WTC11 (cell line): Measurements from ENCODE around the gene MEP1A. TPM values are rescaled to one million over a fixed set of nuclear protein-coding genes. Genes with fewer than 3 reads are reported as not detected.

ENCODE experiments used
- ATAC-seq: fragments of 200-7000 bp; cut with Tn5 transposase; 2 replicates; pipeline ENCODE4 v1.10.0; 2021; ENCODE audit warnings: mild to moderate bottlenecking, moderate library complexity
- CTCF ChIA-PET: fragments of 300-600 bp; sonication (Branson Sonifier 250); formaldehyde crosslinking; loops from one replicate; lab custom pipeline; 2021; ENCODE audit warnings: antibody characterized with exemption; lab: Charles Lee
- POLR2A ChIA-PET: fragments of 350-600 bp; sonication (Branson Sonifier 250); formaldehyde crosslinking; loops from one replicate; lab custom pipeline; 2021; ENCODE audit warnings: antibody characterized with exemption; lab: Charles Lee
- DNase-seq: peaks from one replicate; pipeline ENCODE4 v3.0.0; 2021; ENCODE audit warnings: low spot score
- H3K27ac Mint-ChIP-seq: 2 replicates; pipeline ENCODE4 v1.8.0; 2021; ENCODE audit warnings: mixed read lengths
- H3K27me3 Mint-ChIP-seq: 2 replicates; pipeline ENCODE4 v1.8.0; 2021; ENCODE audit warnings: low read depth, mild to moderate bottlenecking, moderate library complexity, mixed read lengths
- H3K36me3 Mint-ChIP-seq: 2 replicates; pipeline ENCODE4 v1.8.0; 2021; ENCODE audit warnings: mixed read lengths
- H3K4me1 Mint-ChIP-seq: 2 replicates; pipeline ENCODE4 v1.8.0; 2022; ENCODE audit warnings: mixed read lengths
- H3K4me3 Mint-ChIP-seq: 2 replicates; pipeline ENCODE4 v1.8.0; 2021; ENCODE audit warnings: mild to moderate bottlenecking, moderate library complexity, mixed read lengths
- H3K9me3 Mint-ChIP-seq: 2 replicates; pipeline ENCODE4 v1.8.0; 2021; ENCODE audit warnings: mixed read lengths
- ATF1 ChIP-seq: sonication (generic); formaldehyde crosslinking; IDR thresholded peaks from 2 replicates; pipeline ENCODE4 v1.8.1; 2023; ENCODE audit warnings: mild to moderate bottlenecking, moderate library complexity, missing genetic modification reagents
- GTF2I ChIP-seq: fragments of 250-450 bp; sonication (Bioruptor Pico); conservative IDR thresholded peaks from 2 replicates; pipeline ENCODE4 v1.4.0; 2021; ENCODE audit warnings: mild to moderate bottlenecking
- JAZF1 ChIP-seq: fragments of 250-450 bp; sonication (Bioruptor Pico); IDR thresholded peaks from 2 replicates; pipeline ENCODE4 v1.9.0; 2021; ENCODE audit warnings: moderate library complexity, mild to moderate bottlenecking, inconsistent platforms
- NR1H2 ChIP-seq: sonication (generic); formaldehyde crosslinking; IDR thresholded peaks from 2 replicates; pipeline ENCODE4 v1.9.0; 2021; ENCODE audit warnings: mild to moderate bottlenecking, moderate library complexity, missing genetic modification reagents
- NR3C1 ChIP-seq: sonication (generic); formaldehyde crosslinking; conservative IDR thresholded peaks from 2 replicates; pipeline ENCODE4 v1.8.1; 2023; ENCODE audit warnings: low read depth, mild to moderate bottlenecking, missing genetic modification reagents
- RORB ChIP-seq: fragments of 250-450 bp; sonication (Bioruptor Pico); IDR thresholded peaks from 2 replicates; pipeline ENCODE4 v1.9.0; 2021; ENCODE audit warnings: mild to moderate bottlenecking
- SMAD4 ChIP-seq: sonication (generic); formaldehyde crosslinking; IDR thresholded peaks from 2 replicates; pipeline ENCODE4 v1.8.0; 2022; ENCODE audit warnings: mild to moderate bottlenecking, missing genetic modification reagents
- SOX15 ChIP-seq: fragments of 250-450 bp; sonication (Bioruptor Pico); IDR thresholded peaks from 2 replicates; pipeline ENCODE4 v1.9.0; 2021; ENCODE audit warnings: mild to moderate bottlenecking
- STAT6 ChIP-seq: sonication (generic); formaldehyde crosslinking; conservative IDR thresholded peaks from 2 replicates; pipeline ENCODE4 v1.8.1; 2023; ENCODE audit warnings: mild to moderate bottlenecking, low read depth, missing genetic modification reagents, moderate library complexity
- TCF7 ChIP-seq: sonication (generic); formaldehyde crosslinking; IDR thresholded peaks from 2 replicates; pipeline ENCODE4 v1.8.0; 2022; ENCODE audit warnings: mild to moderate bottlenecking, low read depth, missing genetic modification reagents, moderate library complexity
- ZBTB21 ChIP-seq: sonication (generic); formaldehyde crosslinking; IDR thresholded peaks from 2 replicates; pipeline ENCODE4 v1.8.1; 2023; ENCODE audit warnings: mild to moderate bottlenecking, missing genetic modification reagents, borderline replicate concordance
- ZNF396 ChIP-seq: fragments of 250-450 bp; sonication (Bioruptor Pico); IDR thresholded peaks from 2 replicates; pipeline ENCODE4 v1.8.0; 2021; ENCODE audit warnings: mild to moderate bottlenecking, moderate library complexity, borderline replicate concordance
- ZNF671 ChIP-seq: fragments of 250-450 bp; sonication (Bioruptor Pico); IDR thresholded peaks from 2 replicates; pipeline ENCODE4 v1.8.0; 2021; ENCODE audit warnings: mild to moderate bottlenecking
- total RNA-seq: library from RNA; stranded (reverse); gene quantifications from 3 replicates; pipeline ENCODE4 v1.2.3, GENCODE V29; 2021
- TF ChIP-seq, protein P1 (sequence below): sonication (generic); formaldehyde crosslinking; IDR thresholded peaks from 2 replicates; pipeline ENCODE4 v1.8.0; 2022; ENCODE audit warnings: missing genetic modification reagents
- TF ChIP-seq, protein P2 (sequence below): sonication (generic); formaldehyde crosslinking; IDR thresholded peaks from 2 replicates; pipeline ENCODE4 v1.8.1; 2022; ENCODE audit warnings: low read depth, mild to moderate bottlenecking, moderate library complexity, missing genetic modification reagents, borderline replicate concordance
- TF ChIP-seq, protein P3 (sequence below): sonication (generic); formaldehyde crosslinking; IDR thresholded peaks from 2 replicates; pipeline ENCODE4 v1.8.0; 2022; ENCODE audit warnings: mild to moderate bottlenecking, missing genetic modification reagents
- TF ChIP-seq, protein P4 (sequence below): sonication (generic); formaldehyde crosslinking; IDR thresholded peaks from 2 replicates; pipeline ENCODE4 v1.8.1; 2022; ENCODE audit warnings: mild to moderate bottlenecking, moderate library complexity, missing genetic modification reagents
- TF ChIP-seq, protein P5 (sequence below): sonication (generic); formaldehyde crosslinking; IDR thresholded peaks from 2 replicates; pipeline ENCODE4 v1.8.1; 2023; ENCODE audit warnings: mild to moderate bottlenecking, missing genetic modification reagents

MEP1A gene
- total RNA-seq, 1 experiment from 2014 or later: 0.09 TPM

GRCh38 chr6:46772016-46772415 lies 21.2 kb upstream of the MEP1A start:
- no peaks in the 10 kb centered on the region; the same call in 1 of the 2 replicates for H3K36me3 Mint-ChIP-seq
- TF ChIP-seq, protein P1, sequence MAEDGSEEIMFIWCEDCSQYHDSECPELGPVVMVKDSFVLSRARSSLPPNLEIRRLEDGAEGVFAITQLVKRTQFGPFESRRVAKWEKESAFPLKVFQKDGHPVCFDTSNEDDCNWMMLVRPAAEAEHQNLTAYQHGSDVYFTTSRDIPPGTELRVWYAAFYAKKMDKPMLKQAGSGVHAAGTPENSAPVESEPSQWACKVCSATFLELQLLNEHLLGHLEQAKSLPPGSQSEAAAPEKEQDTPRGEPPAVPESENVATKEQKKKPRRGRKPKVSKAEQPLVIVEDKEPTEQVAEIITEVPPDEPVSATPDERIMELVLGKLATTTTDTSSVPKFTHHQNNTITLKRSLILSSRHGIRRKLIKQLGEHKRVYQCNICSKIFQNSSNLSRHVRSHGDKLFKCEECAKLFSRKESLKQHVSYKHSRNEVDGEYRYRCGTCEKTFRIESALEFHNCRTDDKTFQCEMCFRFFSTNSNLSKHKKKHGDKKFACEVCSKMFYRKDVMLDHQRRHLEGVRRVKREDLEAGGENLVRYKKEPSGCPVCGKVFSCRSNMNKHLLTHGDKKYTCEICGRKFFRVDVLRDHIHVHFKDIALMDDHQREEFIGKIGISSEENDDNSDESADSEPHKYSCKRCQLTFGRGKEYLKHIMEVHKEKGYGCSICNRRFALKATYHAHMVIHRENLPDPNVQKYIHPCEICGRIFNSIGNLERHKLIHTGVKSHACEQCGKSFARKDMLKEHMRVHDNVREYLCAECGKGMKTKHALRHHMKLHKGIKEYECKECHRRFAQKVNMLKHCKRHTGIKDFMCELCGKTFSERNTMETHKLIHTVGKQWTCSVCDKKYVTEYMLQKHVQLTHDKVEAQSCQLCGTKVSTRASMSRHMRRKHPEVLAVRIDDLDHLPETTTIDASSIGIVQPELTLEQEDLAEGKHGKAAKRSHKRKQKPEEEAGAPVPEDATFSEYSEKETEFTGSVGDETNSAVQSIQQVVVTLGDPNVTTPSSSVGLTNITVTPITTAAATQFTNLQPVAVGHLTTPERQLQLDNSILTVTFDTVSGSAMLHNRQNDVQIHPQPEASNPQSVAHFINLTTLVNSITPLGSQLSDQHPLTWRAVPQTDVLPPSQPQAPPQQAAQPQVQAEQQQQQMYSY: no peak
- TF ChIP-seq TCF7 (CRISPR knock-in tag): no peak
- TF ChIP-seq, all 79 proteins: peak for 0
- Mint-ChIP-seq H3K27me3 (no peaks in the 10 kb centered on the region), H3K4me1 (peaks cover 4% of the 10 kb centered on the region), H3K27ac (no peak overlapping the region), H3K9me3 (peaks cover 14% of the 10 kb centered on the region), H3K4me3 (no peak overlapping the region)
- POLR2A ChIA-PET: no interaction called here
- CTCF ChIA-PET: no interaction called here
- ATAC-seq: no peak
- DNase-seq: no peak

GRCh38 chr6:46772762-46773161 lies 20.4 kb upstream of the MEP1A start:
- no peak for DNase-seq
- no peaks in the 10 kb centered on the region for H3K27me3 Mint-ChIP-seq
- ATAC-seq: no peak
- TF ChIP-seq, protein P2, sequence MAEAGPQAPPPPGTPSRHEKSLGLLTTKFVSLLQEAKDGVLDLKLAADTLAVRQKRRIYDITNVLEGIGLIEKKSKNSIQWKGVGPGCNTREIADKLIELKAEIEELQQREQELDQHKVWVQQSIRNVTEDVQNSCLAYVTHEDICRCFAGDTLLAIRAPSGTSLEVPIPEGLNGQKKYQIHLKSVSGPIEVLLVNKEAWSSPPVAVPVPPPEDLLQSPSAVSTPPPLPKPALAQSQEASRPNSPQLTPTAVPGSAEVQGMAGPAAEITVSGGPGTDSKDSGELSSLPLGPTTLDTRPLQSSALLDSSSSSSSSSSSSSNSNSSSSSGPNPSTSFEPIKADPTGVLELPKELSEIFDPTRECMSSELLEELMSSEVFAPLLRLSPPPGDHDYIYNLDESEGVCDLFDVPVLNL (CRISPR knock-in tag): no peak
- TF ChIP-seq, protein P3, sequence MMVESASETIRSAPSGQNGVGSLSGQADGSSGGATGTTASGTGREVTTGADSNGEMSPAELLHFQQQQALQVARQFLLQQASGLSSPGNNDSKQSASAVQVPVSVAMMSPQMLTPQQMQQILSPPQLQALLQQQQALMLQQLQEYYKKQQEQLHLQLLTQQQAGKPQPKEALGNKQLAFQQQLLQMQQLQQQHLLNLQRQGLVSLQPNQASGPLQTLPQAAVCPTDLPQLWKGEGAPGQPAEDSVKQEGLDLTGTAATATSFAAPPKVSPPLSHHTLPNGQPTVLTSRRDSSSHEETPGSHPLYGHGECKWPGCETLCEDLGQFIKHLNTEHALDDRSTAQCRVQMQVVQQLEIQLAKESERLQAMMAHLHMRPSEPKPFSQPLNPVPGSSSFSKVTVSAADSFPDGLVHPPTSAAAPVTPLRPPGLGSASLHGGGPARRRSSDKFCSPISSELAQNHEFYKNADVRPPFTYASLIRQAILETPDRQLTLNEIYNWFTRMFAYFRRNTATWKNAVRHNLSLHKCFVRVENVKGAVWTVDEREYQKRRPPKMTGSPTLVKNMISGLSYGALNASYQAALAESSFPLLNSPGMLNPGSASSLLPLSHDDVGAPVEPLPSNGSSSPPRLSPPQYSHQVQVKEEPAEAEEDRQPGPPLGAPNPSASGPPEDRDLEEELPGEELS (CRISPR knock-in tag): no peak
- TF ChIP-seq ZBTB21 (CRISPR knock-in tag) (no peak), ZNF396 (CRISPR knock-in tag) (no peak), ATF1 (CRISPR knock-in tag) (no peak), SMAD4 (CRISPR knock-in tag) (no peak)
- TF ChIP-seq, all 79 proteins: peak for 0
- Mint-ChIP-seq H3K9me3 (peaks cover 6% of the 10 kb centered on the region), H3K27ac (no peak overlapping the region), H3K4me1 (peaks cover 4% of the 10 kb centered on the region), H3K36me3 (no peaks in the 10 kb centered on the region; the same call in 1 of the 2 replicates), H3K4me3 (no peak overlapping the region)
- ChIA-PET POLR2A (interaction anchor here (0.5 kb wide), 1 partner anchor 576 kb away, joined by 7 read pairs; no protein-coding TSS in a partner anchor), CTCF (no interaction called here)

DNA sequence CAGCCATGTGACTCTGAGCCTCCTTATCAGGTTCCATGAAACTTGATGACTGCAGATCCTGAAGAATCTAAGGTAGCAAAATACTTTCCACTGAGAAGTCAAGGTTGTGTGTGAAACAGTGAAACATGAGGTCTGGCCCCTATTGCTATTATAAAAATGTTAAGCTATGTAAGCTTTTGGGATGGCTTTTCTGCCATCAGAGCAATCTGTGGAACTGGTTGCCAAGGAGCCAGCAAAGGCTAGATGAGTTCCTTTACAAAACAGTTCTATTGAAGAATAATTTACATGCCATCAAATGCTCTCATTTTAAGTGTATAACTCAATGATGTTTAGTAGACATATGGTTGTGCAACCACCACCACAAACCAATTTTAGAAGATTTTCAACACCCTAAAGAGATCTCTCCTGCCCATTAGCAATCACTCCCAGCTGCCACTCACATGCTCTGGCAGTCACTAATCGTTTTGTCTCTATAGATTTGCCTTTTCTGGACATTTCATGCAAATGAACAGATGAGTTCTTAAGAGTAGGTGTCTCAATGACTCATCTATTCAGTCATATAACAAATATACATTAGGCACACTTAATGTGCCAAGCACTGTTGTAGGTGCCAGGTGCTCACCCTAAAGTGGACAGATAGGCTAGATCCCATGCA lies 19.9 kb upstream of the MEP1A start:
- Mint-ChIP-seq H3K4me3 (no peak overlapping the region), H3K27ac (no peak overlapping the region), H3K4me1 (peaks cover 4% of the 10 kb centered on the region), H3K27me3 (no peaks in the 10 kb centered on the region), H3K9me3 (peaks cover 4% of the 10 kb centered on the region; the same call in 1 of the 2 replicates), H3K36me3 (no peaks in the 10 kb centered on the region; the same call in 1 of the 2 replicates)
- CTCF ChIA-PET: no interaction called here
- POLR2A ChIA-PET: interaction anchor here (0.5 kb wide), 1 partner anchor 575 kb away, joined by 7 read pairs; no protein-coding TSS in a partner anchor
- no peak for TF ChIP-seq JAZF1 (CRISPR knock-in tag)
- TF ChIP-seq, protein P4, sequence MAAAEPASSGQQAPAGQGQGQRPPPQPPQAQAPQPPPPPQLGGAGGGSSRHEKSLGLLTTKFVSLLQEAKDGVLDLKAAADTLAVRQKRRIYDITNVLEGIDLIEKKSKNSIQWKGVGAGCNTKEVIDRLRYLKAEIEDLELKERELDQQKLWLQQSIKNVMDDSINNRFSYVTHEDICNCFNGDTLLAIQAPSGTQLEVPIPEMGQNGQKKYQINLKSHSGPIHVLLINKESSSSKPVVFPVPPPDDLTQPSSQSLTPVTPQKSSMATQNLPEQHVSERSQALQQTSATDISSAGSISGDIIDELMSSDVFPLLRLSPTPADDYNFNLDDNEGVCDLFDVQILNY (CRISPR knock-in tag): no peak
- no peak for TF ChIP-seq RORB (CRISPR knock-in tag)
- TF ChIP-seq STAT6 (CRISPR knock-in tag): no peak
- TF ChIP-seq, protein P5, sequence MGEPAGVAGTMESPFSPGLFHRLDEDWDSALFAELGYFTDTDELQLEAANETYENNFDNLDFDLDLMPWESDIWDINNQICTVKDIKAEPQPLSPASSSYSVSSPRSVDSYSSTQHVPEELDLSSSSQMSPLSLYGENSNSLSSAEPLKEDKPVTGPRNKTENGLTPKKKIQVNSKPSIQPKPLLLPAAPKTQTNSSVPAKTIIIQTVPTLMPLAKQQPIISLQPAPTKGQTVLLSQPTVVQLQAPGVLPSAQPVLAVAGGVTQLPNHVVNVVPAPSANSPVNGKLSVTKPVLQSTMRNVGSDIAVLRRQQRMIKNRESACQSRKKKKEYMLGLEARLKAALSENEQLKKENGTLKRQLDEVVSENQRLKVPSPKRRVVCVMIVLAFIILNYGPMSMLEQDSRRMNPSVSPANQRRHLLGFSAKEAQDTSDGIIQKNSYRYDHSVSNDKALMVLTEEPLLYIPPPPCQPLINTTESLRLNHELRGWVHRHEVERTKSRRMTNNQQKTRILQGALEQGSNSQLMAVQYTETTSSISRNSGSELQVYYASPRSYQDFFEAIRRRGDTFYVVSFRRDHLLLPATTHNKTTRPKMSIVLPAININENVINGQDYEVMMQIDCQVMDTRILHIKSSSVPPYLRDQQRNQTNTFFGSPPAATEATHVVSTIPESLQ (CRISPR knock-in tag): no peak
- no peak for TF ChIP-seq SOX15 (CRISPR knock-in tag)
- no peak for TF ChIP-seq GTF2I
- no peak for TF ChIP-seq NR1H2 (CRISPR knock-in tag)
- TF ChIP-seq NR3C1 (CRISPR knock-in tag): no peak
- no peak for TF ChIP-seq ZNF671 (CRISPR knock-in tag)
- no peak for ATAC-seq
- no peak for DNase-seq
